H1 (cell line): Measurements from ENCODE around the gene TTC6. TPM values are rescaled to one million over a fixed set of nuclear protein-coding genes. Genes with fewer than 3 reads are reported as not detected.
A peak's percentile ranks its signal among the peaks of the same experiment; 100 is the strongest.

Experiments
- CTCF ChIA-PET: fragments of 300-600 bp; sonication (Branson Sonifier 250); formaldehyde crosslinking; loops from one replicate; lab custom pipeline; 2021; ENCODE audit not compliant: partially characterized antibody; lab: Charles Lee
- POLR2A ChIA-PET: fragments of 300-600 bp; sonication (Branson Sonifier 250); formaldehyde crosslinking; loops from one replicate; lab custom pipeline; 2021; ENCODE audit warnings: inconsistent platforms; ENCODE audit not compliant: partially characterized antibody; lab: Charles Lee
- DNase-seq, 2 experiments: peaks; one replicate each; pipeline versions ENCODE4 v3.0.0 to v3.0.0-alpha.2; 2010 to 2022; ENCODE audit warnings: low spot score in 2 of 2, low read depth in 1 of 2, mixed read lengths in 1 of 2
- FAIRE-seq: peaks from 2 replicates; lab custom pipeline; 2011; peaks lifted over from hg19 to GRCh38; lab: Jason Lieb, UNC
- H2AFZ ChIP-seq: 2 replicates; pipeline ENCODE4 v1.8.1; 2012; ENCODE audit warnings: low read length, inconsistent platforms
- H2AK5ac ChIP-seq: 2 replicates; pipeline ENCODE4 v1.6.1; 2013; ENCODE audit warnings: low read depth, low read length
- H2BK120ac ChIP-seq: replicated peaks from 2 replicates; pipeline ENCODE3; 2013; ENCODE audit warnings: low read depth, low read length, inconsistent platforms
- H2BK12ac ChIP-seq: 2 replicates; pipeline ENCODE4 v1.6.1; 2013; ENCODE audit warnings: low read depth, low read length
- H2BK15ac ChIP-seq: 2 replicates; pipeline ENCODE4 v1.6.1; 2013; ENCODE audit warnings: low read length
- H2BK20ac ChIP-seq: 2 replicates; pipeline ENCODE4 v1.6.1; 2013; ENCODE audit warnings: low read length
- H2BK5ac ChIP-seq: 2 replicates; pipeline ENCODE4 v1.6.1; 2013; ENCODE audit warnings: low read depth, low read length
- H3K14ac ChIP-seq: 2 replicates; pipeline ENCODE4 v1.6.1; 2013; ENCODE audit warnings: inconsistent platforms; ENCODE audit not compliant: insufficient read length
- H3K18ac ChIP-seq: 2 replicates; pipeline ENCODE4 v1.6.1; 2013; ENCODE audit warnings: low read length; ENCODE audit errors: extremely low read depth
- H3K23ac ChIP-seq: 2 replicates; pipeline ENCODE4 v1.6.1; 2013; ENCODE audit warnings: inconsistent platforms; ENCODE audit not compliant: insufficient read length
- H3K23me2 ChIP-seq: 2 replicates; pipeline ENCODE4 v1.6.1; 2013; ENCODE audit warnings: low read depth, low read length
- H3K27ac ChIP-seq: 2 replicates; pipeline ENCODE4 v1.6.1; 2011; ENCODE audit warnings: low read depth, low read length, inconsistent platforms
- H3K27me3 ChIP-seq, 4 experiments: replicated peaks in 1 of 4; 1 replicate in 1 of 4; 2 replicates in 3 of 4; pipeline versions ENCODE4 v1.6.1 to v1.8.1; 2011 to 2013; ENCODE audit warnings: low read length in 3 of 4, mild to moderate bottlenecking in 3 of 4, inconsistent platforms in 2 of 4, mixed read lengths in 2 of 4, moderate library complexity in 1 of 4; ENCODE audit not compliant: control insufficient read depth in 3 of 4, insufficient read depth in 3 of 4; ENCODE audit errors: extremely low read depth in 1 of 4
- H3K36me3 ChIP-seq, 4 experiments: 2 replicates each; pipeline versions ENCODE4 v1.6.1 to v1.8.1; 2011 to 2013; ENCODE audit warnings: mild to moderate bottlenecking in 4 of 4, low read length in 3 of 4, moderate library complexity in 2 of 4, control low read depth in 1 of 4, inconsistent platforms in 1 of 4; ENCODE audit not compliant: insufficient read depth in 4 of 4, control insufficient read depth in 2 of 4
- H3K4ac ChIP-seq: replicated peaks from 2 replicates; pipeline ENCODE3; 2013; ENCODE audit warnings: low read length, low read depth, mixed read lengths, inconsistent platforms; ENCODE audit not compliant: insufficient read length
- H3K4me1 ChIP-seq, 4 experiments: replicated peaks in 1 of 4; 1 replicate in 1 of 4; 2 replicates in 3 of 4; pipeline versions ENCODE4 v1.6.1 to v1.8.1; 2011 to 2013; ENCODE audit warnings: low read length in 3 of 4, inconsistent platforms in 2 of 4, mixed read lengths in 1 of 4; ENCODE audit not compliant: insufficient read depth in 4 of 4, control insufficient read depth in 3 of 4
- H3K4me2 ChIP-seq, 2 experiments: 2 replicates each; pipeline versions ENCODE4 v1.6.1 to v1.8.1; 2011 to 2013; ENCODE audit warnings: low read depth in 2 of 2, low read length in 2 of 2, control low read depth in 1 of 2, inconsistent platforms in 1 of 2, mild to moderate bottlenecking in 1 of 2; ENCODE audit not compliant: insufficient read depth in 1 of 2
- H3K4me3 ChIP-seq, 4 experiments: fragments of 200-600, 300-600 bp in 1 of 4; sonication (generic), shearing (Covaris generic), sonication (Bioruptor Twin) in 1 of 4; 2 replicates each; pipeline versions ENCODE4 v1.5.1 to v1.8.1; 2011 to 2016; ENCODE audit warnings: low read length in 4 of 4, low read depth in 3 of 4, control low read depth in 2 of 4, inconsistent platforms in 2 of 4, mild to moderate bottlenecking in 2 of 4, mixed read lengths in 1 of 4, moderate library complexity in 1 of 4; ENCODE audit not compliant: insufficient read depth in 2 of 4; ENCODE audit errors: extremely low read depth in 1 of 4
- H3K56ac ChIP-seq: replicated peaks from 2 replicates; pipeline ENCODE3; 2013; ENCODE audit warnings: low read depth, mild to moderate bottlenecking, mixed read lengths, low read length, inconsistent platforms; ENCODE audit not compliant: insufficient read length
- H3K79me1 ChIP-seq: 2 replicates; pipeline ENCODE4 v1.6.1; 2013; ENCODE audit warnings: low read depth, low read length, control low read depth
- H3K79me2 ChIP-seq, 2 experiments: 2 replicates each; pipeline versions ENCODE4 v1.6.1 to v1.8.1; 2012 to 2013; ENCODE audit warnings: low read length in 2 of 2, mild to moderate bottlenecking in 2 of 2, inconsistent platforms in 1 of 2; ENCODE audit not compliant: insufficient read depth in 2 of 2, control insufficient read depth in 1 of 2
- H3K9ac ChIP-seq, 4 experiments: replicated peaks in 1 of 4; 1 replicate in 1 of 4; 2 replicates in 3 of 4; pipeline versions ENCODE4 v1.6.1 to v1.8.1; 2011 to 2013; ENCODE audit warnings: low read depth in 3 of 4, low read length in 3 of 4, control low read depth in 2 of 4, mild to moderate bottlenecking in 2 of 4, moderate library complexity in 2 of 4, inconsistent platforms in 1 of 4; ENCODE audit errors: extremely low read depth in 1 of 4
- H3K9me3 ChIP-seq, 2 experiments: 2 replicates each; pipeline versions ENCODE4 v1.6.1 to v1.8.1; 2012 to 2013; ENCODE audit warnings: mild to moderate bottlenecking in 2 of 2, moderate library complexity in 2 of 2, control low read depth in 1 of 2, inconsistent platforms in 1 of 2, low read depth in 1 of 2, low read length in 1 of 2, mixed read lengths in 1 of 2; ENCODE audit not compliant: insufficient read depth in 2 of 2
- H4K20me1 ChIP-seq, 2 experiments: replicated peaks in 1 of 2; 2 replicates each; pipeline versions ENCODE3 to v1.8.1; 2011 to 2013; ENCODE audit warnings: inconsistent platforms in 2 of 2, low read length in 2 of 2, mild to moderate bottlenecking in 1 of 2; ENCODE audit not compliant: insufficient read depth in 2 of 2, control insufficient read depth in 1 of 2
- H4K5ac ChIP-seq: 2 replicates; pipeline ENCODE4 v1.6.1; 2013; ENCODE audit warnings: low read length, low read depth, mixed read lengths, inconsistent platforms; ENCODE audit not compliant: insufficient read length
- H4K8ac ChIP-seq: 2 replicates; pipeline ENCODE4 v1.8.0; 2013; ENCODE audit warnings: mild to moderate bottlenecking, moderate library complexity, low read length, inconsistent platforms; ENCODE audit not compliant: insufficient read depth; ENCODE audit errors: extremely low read depth
- H4K91ac ChIP-seq: replicated peaks from 2 replicates; pipeline ENCODE3; 2013; ENCODE audit warnings: low read length, mixed read lengths, inconsistent platforms; ENCODE audit not compliant: insufficient read length
- CEBPB ChIP-seq: IDR thresholded peaks from 2 replicates; pipeline ENCODE4 v1.6.1; 2012; ENCODE audit warnings: low read depth, low read length
- SAP30 ChIP-seq: fragments of 300-600 bp; sonication (generic); IDR thresholded peaks from 2 replicates; pipeline ENCODE4 v1.7.1; 2012; ENCODE audit warnings: low read length, moderate library complexity, mild to moderate bottlenecking, inconsistent platforms; ENCODE audit not compliant: insufficient read depth, insufficient replicate concordance
- WGBS, 2 experiments: shearing (Covaris generic) in 1 of 2; methylation state at CpG; one replicate each; pipeline versions ENCODE4 v1.1.6 to v1.1.7; 2013 to 2015; ENCODE audit warnings: low lambda C conversion rate in 2 of 2, mixed read lengths in 2 of 2, inconsistent platforms in 1 of 2, low coverage in 1 of 2, missing lambda C conversion rate in 1 of 2; ENCODE audit not compliant: insufficient replicate concordance in 2 of 2, insufficient coverage in 1 of 2, insufficient read length in 1 of 2; ENCODE audit errors: extremely low coverage in 1 of 2, missing lambda C conversion rate in 1 of 2; 5-methylcytosine and 5-hydroxymethylcytosine counted together
- polyA plus RNA-seq, 7 experiments: library from polyadenylated mRNA; depleted of rRNA in 3 of 7; stranded (reverse) in 5 of 7; unstranded in 2 of 7; fragments of >200 nt in 5 of 7; fragments of 200-250 nt in 2 of 7; gene quantifications; 1 replicate in 5 of 7; 2 replicates in 1 of 7; 4 replicates in 1 of 7; pipeline versions ENCODE4 v1.2.1 to v1.2.3, GENCODE V29; 2011 to 2013; ENCODE audit warnings: missing spikeins in 2 of 7, mixed read lengths in 2 of 7
- total RNA-seq: library from RNA; stranded (reverse); fragmentation: NEBNext Ultra II Directional; extraction: Animal tissue kit (Norgen Biotek cat#: 25700); gene quantifications from 2 replicates; pipeline ENCODE4 v1.2.1, GENCODE V29; 2021

Gene TTC6
- total and polyA plus RNA-seq, 2 of the 8 experiments (the other 6 are each of a cell fraction or from before 2014, with no cell fraction given), result 0.02 TPM; not detected in 1

- H3K4ac ChIP-seq, result no peak overlapping the region
- H3K14ac ChIP-seq, result no peak overlapping the region
- no peaks in the 10 kb centered on the region for H4K20me1 ChIP-seq
- H3K4me2 ChIP-seq, result no peak overlapping the region
- no peaks in the 10 kb centered on the region for H3K9me3 ChIP-seq
- H3K4me1 ChIP-seq, result peaks cover 0 to 1% (median 0%) of the 10 kb centered on the region in 4 experiments; a peak in 1 of 7 replicates
- no peak overlapping the region for H3K4me3 ChIP-seq
- H2BK15ac ChIP-seq, result no peak overlapping the region
- no peak overlapping the region for H3K27ac ChIP-seq
- H3K23ac ChIP-seq, result no peak overlapping the region
- H3K18ac ChIP-seq, result no peak overlapping the region
- no peaks in the 10 kb centered on the region for H3K36me3 ChIP-seq
- H2AK5ac ChIP-seq, result no peak overlapping the region
- TF ChIP-seq SAP30, result no peak
- peak; percentile 71; the same call in 1 of the 2 replicates for TF ChIP-seq CEBPB
- H2BK120ac ChIP-seq, result no peak overlapping the region
- H3K79me2 ChIP-seq, result no peaks in the 10 kb centered on the region
- H2AFZ ChIP-seq, result no peak overlapping the region
- no peak overlapping the region for H4K5ac ChIP-seq
- no peak overlapping the region for H2BK12ac ChIP-seq
- H3K9ac ChIP-seq, result no peak overlapping the region
- no peaks in the 10 kb centered on the region for H3K23me2 ChIP-seq
- DNase-seq (no peak), FAIRE-seq (no peak)
- no peak overlapping the region for H2BK20ac ChIP-seq
- H3K27me3 ChIP-seq, result no peaks in the 10 kb centered on the region
- ChIA-PET POLR2A (no interaction called here), CTCF (interaction anchor here (0.9 to 2.3 kb wide), 4 partner anchors 22 to 339 kb away, joined by 3 to 7 read pairs (median 5); no protein-coding TSS in a partner anchor)
- no peak overlapping the region for H4K8ac ChIP-seq
- no peak overlapping the region for H4K91ac ChIP-seq
- 83% methylated on average over 7 of the region's 7 CpGs; no CpG with 5 or more reads in 1 of the 2 experiments for whole genome bisulfite sequencing, 2 experiments
- no peak overlapping the region for H2BK5ac ChIP-seq
- H3K79me1 ChIP-seq, result no peaks in the 10 kb centered on the region
- no peak overlapping the region for H3K56ac ChIP-seq
These were observed 25.7 kb upstream of the TTC6 start for GRCh38 chr14:37569729-37570128.
